Endothelial cell (in vitro differentiated cells): ENCODE data around the gene ZNF597. TPM values are rescaled to one million over a fixed set of nuclear protein-coding genes. Genes with fewer than 3 reads are reported as not detected.

Source experiments
- DNase-seq: peaks from one replicate; pipeline ENCODE4 v3.0.0; 2021; ENCODE audit warnings: low spot score
- H3K27ac Mint-ChIP-seq: one replicate; pipeline ENCODE4 v1.8.0; 2021; ENCODE audit warnings: mixed read lengths, inconsistent platforms; ENCODE audit not compliant: unreplicated experiment
- H3K27me3 Mint-ChIP-seq: one replicate; pipeline ENCODE4 v1.8.0; 2021; ENCODE audit warnings: mild to moderate bottlenecking, moderate library complexity, mixed read lengths, inconsistent platforms; ENCODE audit not compliant: unreplicated experiment
- H3K36me3 Mint-ChIP-seq: one replicate; pipeline ENCODE4 v1.8.0; 2021; ENCODE audit warnings: mild to moderate bottlenecking, low read depth, mixed read lengths, inconsistent platforms; ENCODE audit not compliant: unreplicated experiment
- H3K4me1 Mint-ChIP-seq: one replicate; pipeline ENCODE4 v1.8.0; 2021; ENCODE audit warnings: mild to moderate bottlenecking, mixed read lengths, inconsistent platforms; ENCODE audit not compliant: unreplicated experiment
- H3K4me3 Mint-ChIP-seq: one replicate; pipeline ENCODE4 v1.8.0; 2021; ENCODE audit warnings: mild to moderate bottlenecking, mixed read lengths, inconsistent platforms; ENCODE audit not compliant: unreplicated experiment
- H3K9me3 Mint-ChIP-seq: one replicate; pipeline ENCODE4 v1.8.0; 2021; ENCODE audit warnings: mixed read lengths, inconsistent platforms; ENCODE audit not compliant: unreplicated experiment
- total RNA-seq: library from RNA; stranded (reverse); fragmentation: NEBNext Ultra II Directional; extraction: Animal tissue kit (Norgen Biotek cat#: 25700); gene quantifications from one replicate; pipeline ENCODE4 v1.2.1, GENCODE V29; 2021; ENCODE audit not compliant: unreplicated experiment
- TF ChIP-seq, protein P1 (sequence below): fragments of 200-600 bp; sonication (generic); IDR thresholded peaks from one replicate; pipeline ENCODE4 v1.5.0; 2021; ENCODE audit warnings: antibody characterized with exemption; ENCODE audit not compliant: unreplicated experiment

The ZNF597 gene
- total RNA-seq, 1 donor from 2014 or later = 5.7 TPM

DNA sequence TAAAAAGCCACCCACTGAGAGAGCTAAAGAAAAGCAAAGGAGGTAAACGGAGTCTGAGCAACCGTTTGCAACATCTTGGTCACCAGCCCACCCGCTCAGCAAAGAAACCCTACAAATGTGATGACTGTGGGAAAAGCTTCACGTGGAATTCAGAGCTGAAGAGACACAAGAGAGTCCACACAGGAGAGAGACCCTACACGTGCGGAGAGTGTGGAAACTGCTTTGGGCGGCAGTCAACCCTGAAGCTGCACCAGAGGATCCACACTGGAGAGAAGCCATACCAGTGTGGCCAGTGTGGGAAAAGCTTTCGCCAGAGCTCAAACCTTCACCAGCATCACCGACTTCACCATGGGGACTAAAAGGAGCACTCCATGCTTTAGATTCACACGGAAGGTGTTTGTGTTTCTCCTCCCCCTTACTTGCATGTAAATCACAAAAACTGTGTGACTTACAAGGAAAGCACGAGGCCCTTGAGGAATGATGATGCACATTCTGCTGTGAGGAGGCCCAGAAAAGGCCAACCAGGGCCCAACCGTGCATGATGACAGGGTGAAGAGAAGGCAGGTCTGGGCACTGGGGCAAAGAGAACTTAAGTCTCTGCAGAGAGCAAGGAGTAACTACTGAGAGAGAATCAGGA lies 34.6 kb downstream of the ZNF597 start:
- H3K27ac Mint-ChIP-seq = no peak overlapping the region
- TF ChIP-seq, protein P1, sequence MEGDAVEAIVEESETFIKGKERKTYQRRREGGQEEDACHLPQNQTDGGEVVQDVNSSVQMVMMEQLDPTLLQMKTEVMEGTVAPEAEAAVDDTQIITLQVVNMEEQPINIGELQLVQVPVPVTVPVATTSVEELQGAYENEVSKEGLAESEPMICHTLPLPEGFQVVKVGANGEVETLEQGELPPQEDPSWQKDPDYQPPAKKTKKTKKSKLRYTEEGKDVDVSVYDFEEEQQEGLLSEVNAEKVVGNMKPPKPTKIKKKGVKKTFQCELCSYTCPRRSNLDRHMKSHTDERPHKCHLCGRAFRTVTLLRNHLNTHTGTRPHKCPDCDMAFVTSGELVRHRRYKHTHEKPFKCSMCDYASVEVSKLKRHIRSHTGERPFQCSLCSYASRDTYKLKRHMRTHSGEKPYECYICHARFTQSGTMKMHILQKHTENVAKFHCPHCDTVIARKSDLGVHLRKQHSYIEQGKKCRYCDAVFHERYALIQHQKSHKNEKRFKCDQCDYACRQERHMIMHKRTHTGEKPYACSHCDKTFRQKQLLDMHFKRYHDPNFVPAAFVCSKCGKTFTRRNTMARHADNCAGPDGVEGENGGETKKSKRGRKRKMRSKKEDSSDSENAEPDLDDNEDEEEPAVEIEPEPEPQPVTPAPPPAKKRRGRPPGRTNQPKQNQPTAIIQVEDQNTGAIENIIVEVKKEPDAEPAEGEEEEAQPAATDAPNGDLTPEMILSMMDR = no peak
- H3K27me3 Mint-ChIP-seq = peaks cover 11% of the 10 kb centered on the region
- DNase-seq = no peak
- H3K4me3 Mint-ChIP-seq = peak overlapping the region; percentile 80
- peaks cover 79% of the 10 kb centered on the region for H3K36me3 Mint-ChIP-seq
- H3K9me3 Mint-ChIP-seq = peaks cover 24% of the 10 kb centered on the region
- H3K4me1 Mint-ChIP-seq = peaks cover 1% of the 10 kb centered on the region

DNA sequence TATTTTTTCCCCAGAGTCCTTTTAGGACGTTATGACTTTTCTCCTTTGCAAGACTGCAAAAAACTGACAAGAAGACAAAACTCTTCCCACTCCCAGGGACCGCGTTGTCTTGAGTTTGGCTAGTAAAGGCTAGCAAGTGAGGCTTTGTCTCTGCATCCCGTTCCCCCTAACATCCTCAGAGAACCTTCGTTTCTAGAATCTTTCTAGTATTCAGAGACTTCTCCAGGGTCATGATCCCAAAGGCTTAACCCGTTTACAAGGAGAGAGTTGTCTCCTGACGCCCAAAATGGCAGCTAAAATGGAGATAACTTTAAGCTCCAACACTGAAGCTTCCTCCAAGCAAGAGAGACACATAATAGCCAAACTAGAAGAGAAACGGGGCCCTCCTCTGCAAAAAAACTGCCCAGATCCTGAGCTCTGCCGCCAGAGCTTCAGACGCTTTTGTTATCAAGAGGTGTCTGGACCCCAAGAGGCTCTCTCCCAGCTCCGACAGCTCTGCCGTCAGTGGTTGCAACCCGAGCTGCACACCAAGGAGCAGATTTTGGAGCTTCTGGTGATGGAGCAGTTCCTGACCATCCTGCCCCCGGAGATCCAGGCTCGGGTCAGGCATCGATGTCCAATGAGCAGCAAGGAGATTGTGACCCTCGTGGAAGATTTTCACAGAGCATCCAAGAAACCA lies 41.4 kb downstream of the ZNF597 start:
- TF ChIP-seq, protein P1 = no peak
- peaks cover 70% of the 10 kb centered on the region for H3K36me3 Mint-ChIP-seq
- peaks cover 6% of the 10 kb centered on the region for H3K9me3 Mint-ChIP-seq
- peak overlapping the region; percentile 97 for H3K4me3 Mint-ChIP-seq
- peak; percentile 6 for DNase-seq
- H3K27me3 Mint-ChIP-seq = peaks cover 8% of the 10 kb centered on the region
- peaks cover 16% of the 10 kb centered on the region for H3K4me1 Mint-ChIP-seq
- H3K27ac Mint-ChIP-seq = peak overlapping the region; percentile 78

DNA sequence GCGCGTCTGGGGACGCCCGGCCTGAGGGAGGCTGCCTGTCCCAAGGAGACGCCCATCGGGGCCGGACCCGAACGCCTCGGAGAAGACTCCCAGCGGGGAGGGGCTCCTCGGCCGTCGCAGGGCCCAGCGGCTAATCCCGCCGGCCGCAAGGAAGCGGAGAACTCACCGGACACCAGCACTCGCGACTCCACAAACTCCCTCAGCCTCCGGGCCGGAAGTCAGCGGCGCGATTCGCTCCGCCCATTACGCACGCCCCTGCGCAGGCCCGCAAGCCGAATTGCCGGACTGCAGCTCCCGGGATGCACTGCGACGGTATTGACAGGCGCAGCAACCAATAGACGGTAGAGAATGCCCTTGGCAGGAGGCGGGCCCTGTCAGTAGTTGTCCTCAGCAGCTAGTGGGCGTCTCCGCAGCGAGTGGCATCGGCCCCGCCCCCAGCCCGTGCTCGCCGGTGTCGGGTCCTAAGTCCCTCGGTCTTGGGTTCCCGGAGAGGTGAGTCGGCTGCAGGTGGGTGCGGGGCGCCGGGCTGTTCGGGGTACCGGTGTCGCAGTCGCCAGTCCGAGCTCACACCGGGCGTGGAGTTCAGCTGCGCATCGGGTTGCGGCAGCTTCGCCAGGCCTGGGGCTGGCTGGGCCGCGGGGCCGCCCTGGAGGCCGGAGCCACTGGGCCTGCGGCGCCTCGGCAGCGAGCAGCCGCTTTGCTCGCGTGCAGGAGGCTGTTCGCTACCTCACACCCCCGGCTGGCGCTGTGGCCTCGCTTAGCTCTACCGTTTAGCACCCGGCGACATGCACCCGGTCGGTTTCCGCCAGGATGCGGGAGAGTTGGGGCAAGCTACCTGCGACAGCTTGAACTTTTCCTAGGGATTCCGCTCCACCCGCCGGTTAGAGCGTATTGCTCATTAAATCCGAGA lies 42.3 kb downstream of the ZNF597 start, which contains the start of the genes ZNF174 and ZSCAN32:
ZNF174 (plus strand) TSS at position 437 of the 910 bp plus-strand sequence. CDS start 790 bp downstream, outside the sequence.
ZSCAN32 (minus strand) TSS at position 226 of the 910 bp plus-strand sequence. CDS start 3,447 bp downstream, outside the sequence.
- H3K27me3 Mint-ChIP-seq = peaks cover 8% of the 10 kb centered on the region
- TF ChIP-seq, protein P1 = no peak
- peaks cover 6% of the 10 kb centered on the region for H3K9me3 Mint-ChIP-seq
- peak within 1 kb of the TSS; percentile 79 for H3K27ac Mint-ChIP-seq
- peaks cover 70% of the 10 kb centered on the region for H3K36me3 Mint-ChIP-seq
- H3K4me1 Mint-ChIP-seq = peaks cover 20% of the 10 kb centered on the region
- peak; percentile 97 for DNase-seq
- H3K4me3 Mint-ChIP-seq = peak within 1 kb of the TSS; percentile 97

DNA sequence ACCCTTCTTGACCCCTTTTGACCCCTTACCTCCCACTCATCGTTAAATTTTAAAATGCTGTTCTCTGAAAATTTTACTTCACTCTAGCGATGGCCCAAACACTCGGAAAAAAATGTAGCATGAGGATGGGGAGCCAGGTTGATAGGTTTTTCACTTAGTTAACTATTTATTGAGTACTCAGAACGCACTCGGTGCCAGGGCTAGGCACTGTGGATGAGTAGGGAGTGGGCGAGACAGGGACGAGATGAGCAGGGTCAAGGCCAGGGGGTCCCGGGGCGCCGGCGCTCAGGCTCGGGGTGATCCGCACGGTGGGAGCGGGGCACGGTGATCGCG lies 42.9 kb downstream of the ZNF597 start:
- Mint-ChIP-seq H3K27ac (peak overlapping the region; percentile 79), H3K9me3 (peaks cover 6% of the 10 kb centered on the region), H3K36me3 (peaks cover 67% of the 10 kb centered on the region), H3K27me3 (peaks cover 9% of the 10 kb centered on the region), H3K4me3 (peak overlapping the region; percentile 96), H3K4me1 (peaks cover 20% of the 10 kb centered on the region)
- DNase-seq = no peak
- TF ChIP-seq, protein P1 = no peak
